Neural progenitor cell (in vitro differentiated cells): ENCODE measurements around the gene COQ3. TPM values are rescaled to one million over a fixed set of nuclear protein-coding genes. Genes with fewer than 3 reads are reported as not detected.

Source experiments
- DNase-seq: peaks from one replicate; pipeline ENCODE4 v3.0.0-alpha.2; 2016; ENCODE audit warnings: low spot score
- H2AFZ ChIP-seq: fragments of 200-600 bp; sonication (generic); replicated peaks from 2 replicates; pipeline ENCODE4 v1.6.1; 2016; ENCODE audit warnings: antibody characterized with exemption
- H3F3A ChIP-seq: fragments of 200-600 bp; sonication (generic); 2 replicates; pipeline ENCODE4 v1.6.1; 2016; ENCODE audit warnings: antibody characterized with exemption, low read depth
- H3K27ac ChIP-seq: fragments of 200-600 bp; sonication (generic); 2 replicates; pipeline ENCODE4 v1.5.1; 2016; ENCODE audit warnings: mild to moderate bottlenecking
- H3K27me3 ChIP-seq: fragments of 200-600 bp; sonication (generic); 2 replicates; pipeline ENCODE4 v1.6.1; 2016; ENCODE audit warnings: mild to moderate bottlenecking, moderate library complexity
- H3K36me3 ChIP-seq: fragments of 200-600 bp; sonication (generic); 2 replicates; pipeline ENCODE4 v1.5.1; 2016
- H3K4me1 ChIP-seq: fragments of 200-600 bp; sonication (generic); 2 replicates; pipeline ENCODE4 v1.6.1; 2016; ENCODE audit warnings: mixed run types
- H3K4me2 ChIP-seq: fragments of 200-600 bp; sonication (generic); 2 replicates; pipeline ENCODE4 v1.6.1; 2016
- H3K4me3 ChIP-seq: fragments of 200-600 bp; sonication (generic); 2 replicates; pipeline ENCODE4 v1.5.1; 2016
- H3K79me2 ChIP-seq: fragments of 200-600 bp; sonication (generic); 2 replicates; pipeline ENCODE4 v1.6.1; 2016; ENCODE audit warnings: low read depth
- H3K9ac ChIP-seq: fragments of 200-600 bp; sonication (generic); 2 replicates; pipeline ENCODE4 v1.6.1; 2016
- H3K9me3 ChIP-seq: fragments of 200-600 bp; sonication (generic); 2 replicates; pipeline ENCODE4 v1.5.1; 2016; ENCODE audit warnings: low read depth
- H4K20me1 ChIP-seq: fragments of 200-600 bp; sonication (generic); 2 replicates; pipeline ENCODE4 v1.6.1; 2016; ENCODE audit warnings: low read depth
- H3K27ac Mint-ChIP-seq: 3 replicates; pipeline ENCODE4 v1.8.0; 2021; ENCODE audit warnings: mixed read lengths
- H3K27me3 Mint-ChIP-seq: 2 replicates; pipeline ENCODE4 v1.8.0; 2022; ENCODE audit warnings: low read depth, mild to moderate bottlenecking, inconsistent platforms, moderate library complexity, mixed read lengths; ENCODE audit not compliant: insufficient read depth
- H3K36me3 Mint-ChIP-seq: 3 replicates; pipeline ENCODE4 v1.8.0; 2021; ENCODE audit warnings: mixed read lengths
- H3K4me1 Mint-ChIP-seq: 3 replicates; pipeline ENCODE4 v1.8.0; 2021; ENCODE audit warnings: mixed read lengths
- H3K4me3 Mint-ChIP-seq: 3 replicates; pipeline ENCODE4 v1.8.0; 2021; ENCODE audit warnings: mild to moderate bottlenecking, moderate library complexity, mixed read lengths
- H3K9me3 Mint-ChIP-seq: 3 replicates; pipeline ENCODE4 v1.8.0; 2020; ENCODE audit warnings: mixed read lengths
- CTCF ChIP-seq: fragments of 200-600 bp; sonication (generic); IDR thresholded peaks from 2 replicates; pipeline ENCODE4 v1.5.1; 2017; ENCODE audit warnings: antibody characterized with exemption, mild to moderate bottlenecking
- EZH2 ChIP-seq: fragments of 200-600 bp; sonication (generic); IDR thresholded peaks from 2 replicates; pipeline ENCODE4 v1.6.1; 2017; ENCODE audit warnings: antibody characterized with exemption, mild to moderate bottlenecking, moderate library complexity
- EZH2phosphoT487 ChIP-seq: fragments of 200-600 bp; sonication (generic); IDR thresholded peaks from 2 replicates; pipeline ENCODE4 v1.6.1; 2017; ENCODE audit warnings: antibody characterized with exemption
- total RNA-seq: library from RNA; depleted of rRNA; stranded (reverse); fragments of >200 nt; gene quantifications from 2 replicates; pipeline ENCODE4 v1.2.3, GENCODE V29; 2015; ENCODE audit warnings: low replicate concordance

COQ3 gene
- total RNA-seq, 1 donor from 2014 or later = 16.2 TPM

- H3K4me1 ChIP-seq = no peaks in the 10 kb centered on the region
- no peak overlapping the region for H3K4me3 Mint-ChIP-seq
- peaks cover 14% of the 10 kb centered on the region for H3K36me3 ChIP-seq
- H3K27ac Mint-ChIP-seq = no peak overlapping the region
- no peaks in the 10 kb centered on the region for H3K27me3 Mint-ChIP-seq
- no peaks in the 10 kb centered on the region for H3F3A ChIP-seq
- peaks cover 93% of the 10 kb centered on the region for H4K20me1 ChIP-seq
- H3K9me3 Mint-ChIP-seq = no peaks in the 10 kb centered on the region
- no peak overlapping the region for H2AFZ ChIP-seq
- H3K27me3 ChIP-seq = no peaks in the 10 kb centered on the region
- no peak for TF ChIP-seq EZH2
- H3K4me1 Mint-ChIP-seq = peaks cover 7% of the 10 kb centered on the region
- H3K27ac ChIP-seq = no peak overlapping the region
- no peak for DNase-seq
- H3K79me2 ChIP-seq = peaks cover 100% of the 10 kb centered on the region
- no peak overlapping the region for H3K4me2 ChIP-seq
- H3K9ac ChIP-seq = no peak overlapping the region
- no peak overlapping the region for H3K4me3 ChIP-seq
- H3K9me3 ChIP-seq = no peaks in the 10 kb centered on the region
- peaks cover 27% of the 10 kb centered on the region for H3K36me3 Mint-ChIP-seq
Measured at GRCh38 chr6:99415446-99415845, 21.5 kb upstream of the COQ3 start.

- Histone ChIP-seq H3K36me3 (peaks cover 43% of the 10 kb centered on the region), H3K27me3 (no peaks in the 10 kb centered on the region), H3K27ac (no peak overlapping the region), H4K20me1 (peaks cover 72% of the 10 kb centered on the region), H3K4me3 (no peak overlapping the region), H3F3A (no peaks in the 10 kb centered on the region), H3K4me1 (no peaks in the 10 kb centered on the region), H3K9me3 (no peaks in the 10 kb centered on the region), H3K9ac (no peak overlapping the region), H3K79me2 (peaks cover 74% of the 10 kb centered on the region), H2AFZ (no peak overlapping the region), H3K4me2 (no peak overlapping the region)
- Mint-ChIP-seq H3K9me3 (no peaks in the 10 kb centered on the region), H3K27me3 (no peaks in the 10 kb centered on the region), H3K4me3 (no peak overlapping the region), H3K4me1 (peaks cover 2% of the 10 kb centered on the region), H3K27ac (no peak overlapping the region), H3K36me3 (peaks cover 36% of the 10 kb centered on the region)
- TF ChIP-seq EZH2 (no peak), CTCF (no peak), EZH2phosphoT487 (no peak)
- no peak for DNase-seq
Measured at GRCh38 chr6:99412065-99412464, 18.1 kb upstream of the COQ3 start.

- H3K36me3 Mint-ChIP-seq = peaks cover 42% of the 10 kb centered on the region
Measured at GRCh38 chr6:99409672-99410071, 15.7 kb upstream of the COQ3 start.

More at GRCh38 chr6:99409672-99410071, 15.7 kb upstream of the COQ3 start:
- Histone ChIP-seq H3K4me1 (no peaks in the 10 kb centered on the region), H3K4me3 (no peak overlapping the region), H3K4me2 (no peak overlapping the region), H4K20me1 (peaks cover 48% of the 10 kb centered on the region), H2AFZ (no peak overlapping the region), H3F3A (no peaks in the 10 kb centered on the region), H3K36me3 (peaks cover 54% of the 10 kb centered on the region), H3K9me3 (no peaks in the 10 kb centered on the region), H3K27me3 (no peaks in the 10 kb centered on the region), H3K27ac (no peak overlapping the region), H3K79me2 (peaks cover 50% of the 10 kb centered on the region), H3K9ac (no peak overlapping the region)
- TF ChIP-seq EZH2phosphoT487 (no peak), EZH2 (no peak), CTCF (no peak)
- no peak overlapping the region for H3K4me3 Mint-ChIP-seq
- H3K4me1 Mint-ChIP-seq = peaks cover 2% of the 10 kb centered on the region
- H3K27me3 Mint-ChIP-seq = no peaks in the 10 kb centered on the region
- H3K9me3 Mint-ChIP-seq = no peaks in the 10 kb centered on the region
- no peak for DNase-seq
- no peak overlapping the region for H3K27ac Mint-ChIP-seq
